ENCODE data around the gene MYH11. TPM values are rescaled to one million over a fixed set of nuclear protein-coding genes. Genes with fewer than 3 reads are reported as not detected.

The MYH11 gene
- total and polyA plus RNA-seq, 2 of the 13 experiments (the other 11 are each of a cell fraction or from before 2014, with no cell fraction given), result not detected

- H3K36me3 ChIP-seq (replicated peaks in 1 of 2; ENCODE audit: control insufficient read depth in 1 of 2, insufficient read depth in 2 of 2, low read length in 2 of 2), result peaks cover 0 to 14% of the 10 kb centered on the region in 2 experiments; a peak in 2 of 5 replicates
- no peaks in the 10 kb centered on the region for H3K79me2 ChIP-seq (ENCODE audit: insufficient read depth, low read length)
- CTCF ChIA-PET (ENCODE audit: low intra/inter-chr PET ratio, low total read pairs), result no interaction called here
- ATAC-seq, result no peak
- 18% methylated on average over 3 of the region's 3 CpGs for WGBS (ENCODE audit: low lambda C conversion rate)
- no peak for FAIRE-seq
- in situ Hi-C loops (cut with HindIII; ENCODE audit: extremely low pct_ligation_motif_present, low pct_unique_long_range_greater_than_20kb), result no loop called here
- POLR2A ChIA-PET, result interaction anchor here (1.1 kb wide), 1 partner anchor 26 kb away, joined by 4 read pairs; the partner anchor contains the start of gene CEP20
- no peak for TF ChIP-seq ZSCAN12 (CRISPR knock-in tag; IDR thresholded peaks at IDR 0.05)
- TF ChIP-seq CREB1 (IDR thresholded peaks at IDR 0.05), result 0 out of 2 replicates have a peak, but pooled peaks have one; percentile 33
- TF ChIP-seq CREB1 (CRISPR knock-in tag; IDR thresholded peaks at IDR 0.05), result no peak
- no peak overlapping the region for H2AFZ ChIP-seq (ENCODE audit: low read length)
- no peaks in the 10 kb centered on the region for H4K20me1 ChIP-seq (ENCODE audit: insufficient read depth, low read length)
- H3K4me3 ChIP-seq (replicated peaks in 1 of 3; ENCODE audit: insufficient read depth in 1 of 3, low read depth in 2 of 3, low read length in 3 of 3), result no peak overlapping the region
- no peak overlapping the region for H3K4me2 ChIP-seq (ENCODE audit: low read depth, low read length)
- DNase-seq (ENCODE audit: low spot score), result no peak
- H3K4me1 ChIP-seq (ENCODE audit: insufficient read depth, low read length), result peaks cover 11% of the 10 kb centered on the region
- no peak overlapping the region for H3K9ac ChIP-seq (ENCODE audit: insufficient read depth, low read depth, low read length)
- H3K27me3 ChIP-seq (ENCODE audit: control insufficient read depth in 1 of 2, insufficient read depth in 2 of 2, low read length in 2 of 2), result peaks cover 7 to 23% of the 10 kb centered on the region in 2 experiments; a peak in 4 of 5 replicates
- no TSS peak for BruUV-seq (replicated peaks)
- intact Hi-C loops (cut with micrococcal nuclease; ENCODE audit: unreplicated experiment), result no loop called here
- H3K9me3 ChIP-seq (ENCODE audit: low read length), result no peaks in the 10 kb centered on the region
- no peak overlapping the region for H3K27ac ChIP-seq (ENCODE audit: extremely low read length, insufficient read depth, low read length)
Measured at GRCh38 chr16:15861996-15862395, 5.2 kb upstream of the MYH11 start.

GRCh38 chr16:15858921-15859668 is 2.3 kb upstream of the MYH11 start:
- no peak overlapping the region for H2AFZ ChIP-seq (ENCODE audit: low read length)
- H3K4me1 ChIP-seq (ENCODE audit: insufficient read depth, low read length), result peaks cover 11% of the 10 kb centered on the region
- CTCF ChIA-PET (ENCODE audit: low intra/inter-chr PET ratio, low total read pairs), result no interaction called here
- no peaks in the 10 kb centered on the region for H3K9me3 ChIP-seq (ENCODE audit: low read length)
- no peak overlapping the region for H3K4me3 ChIP-seq (replicated peaks in 1 of 3; ENCODE audit: insufficient read depth in 1 of 3, low read depth in 2 of 3, low read length in 3 of 3)
- intact Hi-C loops (cut with micrococcal nuclease; ENCODE audit: unreplicated experiment), result no loop called here
- H3K9ac ChIP-seq (ENCODE audit: insufficient read depth, low read depth, low read length), result no peak overlapping the region
- TF ChIP-seq AGO2 (optimal IDR thresholded peaks at IDR 0.05; ENCODE audit: low read depth, low read length), result no peak
- no peak for TF ChIP-seq ZNF292 (CRISPR knock-in tag; IDR thresholded peaks at IDR 0.05; ENCODE audit: borderline replicate concordance, low read depth)
- TF ChIP-seq FOSL1 (CRISPR knock-in tag; IDR thresholded peaks at IDR 0.05; ENCODE audit: borderline replicate concordance), result no peak
- peak; percentile 58 for TF ChIP-seq ZNF629 (CRISPR knock-in tag; conservative IDR thresholded peaks at IDR 0.05)
- no peak for TF ChIP-seq TBL1XR1 (IDR thresholded peaks at IDR 0.05; ENCODE audit: borderline replicate concordance, low read length, partially characterized antibody)
- no peak overlapping the region for H3K27ac ChIP-seq (ENCODE audit: extremely low read length, insufficient read depth, low read length)
- DNase-seq (ENCODE audit: low spot score) (no peak), FAIRE-seq (no peak), ATAC-seq (peak; percentile 27)
- in situ Hi-C loops (cut with HindIII; ENCODE audit: extremely low pct_ligation_motif_present, low pct_unique_long_range_greater_than_20kb), result no loop called here
- BruUV-seq (replicated peaks), result no TSS peak
- peaks cover 10 to 51% of the 10 kb centered on the region in 2 experiments; a peak in 4 of 5 replicates for H3K27me3 ChIP-seq (ENCODE audit: control insufficient read depth in 1 of 2, insufficient read depth in 2 of 2, low read length in 2 of 2)
- WGBS (ENCODE audit: low lambda C conversion rate), result 60% methylated on average over 12 of the region's 12 CpGs
- no peaks in the 10 kb centered on the region for H4K20me1 ChIP-seq (ENCODE audit: insufficient read depth, low read length)
- no peaks in the 10 kb centered on the region for H3K36me3 ChIP-seq (replicated peaks in 1 of 2; ENCODE audit: control insufficient read depth in 1 of 2, insufficient read depth in 2 of 2, low read length in 2 of 2)
- POLR2A ChIA-PET, result interaction anchor here (0.7 kb wide), 1 partner anchor 29 kb away, joined by 3 read pairs; no protein-coding TSS in a partner anchor
- H3K4me2 ChIP-seq (ENCODE audit: low read depth, low read length), result no peak overlapping the region
- H3K79me2 ChIP-seq (ENCODE audit: insufficient read depth, low read length), result no peaks in the 10 kb centered on the region

Measured in HepG2 (cell line).